HFF-Myc (cell line): ENCODE data around the gene MYO18B.

Experiments used
- DNase-seq: peaks from one replicate; pipeline ENCODE4 v3.0.0-alpha.2; 2011; ENCODE audit warnings: low read depth; ENCODE audit errors: extremely low read depth
- H3K4me3 ChIP-seq: replicated peaks from 2 replicates; pipeline ENCODE4 v1.5.1; 2011; ENCODE audit warnings: low read depth, mild to moderate bottlenecking, control low read depth, low read length
- CTCF ChIP-seq: IDR thresholded peaks from 2 replicates; pipeline ENCODE4 v1.5.1; 2012; ENCODE audit warnings: mild to moderate bottlenecking, low read depth, low read length, control low read depth; ENCODE audit errors: missing control alignments

Gene MYO18B

GRCh38 chr22:25741692-25742626, at the start of gene MYO18B:
TSS of gene MYO18B (plus strand) at chr22:25742188. CDS start at chr22:25761093, 18,905 bp downstream.
- no peak for TF ChIP-seq CTCF
- H3K4me3 ChIP-seq: no peak within 1 kb of the TSS

GRCh38 chr22:25692397-25693267, 49.4 kb upstream of the MYO18B start:
- no peak for DNase-seq
- TF ChIP-seq CTCF: no peak
- no peak overlapping the region for H3K4me3 ChIP-seq

More at GRCh38 chr22:25741692-25742626, at the start of gene MYO18B:
- DNase-seq: no peak

GRCh38 chr22:25693268-25693565, 48.8 kb upstream of the MYO18B start:
- no peak for TF ChIP-seq CTCF
- DNase-seq: no peak
- H3K4me3 ChIP-seq: no peak overlapping the region

- no peak overlapping the region for H3K4me3 ChIP-seq
- no peak for TF ChIP-seq CTCF
Observed at GRCh38 chr22:25694196-25694907, 47.6 kb upstream of the MYO18B start.

GRCh38 chr22:25695146-25695545, 46.8 kb upstream of the MYO18B start:
- TF ChIP-seq CTCF: no peak
- no peak for DNase-seq
- H3K4me3 ChIP-seq: no peak overlapping the region

More at GRCh38 chr22:25694196-25694907, 47.6 kb upstream of the MYO18B start:
- DNase-seq: no peak

GRCh38 chr22:25696763-25697162, 45.2 kb upstream of the MYO18B start:
- no peak overlapping the region for H3K4me3 ChIP-seq
- DNase-seq: no peak
- no peak for TF ChIP-seq CTCF
